Kidney (tissue), 14 donors: ENCODE measurements around the gene FNTB. TPM values are rescaled to one million over a fixed set of nuclear protein-coding genes. Genes with fewer than 3 reads are reported as not detected.

Experiments
- DNase-seq, 5 donors: peaks; one replicate each; pipeline ENCODE4 v3.0.0-alpha.2; 2013 to 2020
- FAIRE-seq: peaks from 2 replicates; lab custom pipeline; 2012; peaks lifted over from hg19 to GRCh38; lab: Jason Lieb, UNC
- H3K27ac ChIP-seq, 2 donors: one replicate each; pipeline ENCODE4 v1.7.0; 2013; ENCODE audit warnings: low read depth in 2 of 2, low read length in 2 of 2, inconsistent platforms in 1 of 2
- H3K27me3 ChIP-seq: one replicate; pipeline ENCODE4 v1.7.1; 2013; ENCODE audit warnings: low read length, inconsistent platforms; ENCODE audit not compliant: control insufficient read depth, insufficient read depth
- H3K36me3 ChIP-seq, 3 donors: one replicate each; pipeline versions ENCODE4 v1.7.0 to v1.7.1; 2013; ENCODE audit warnings: low read length in 3 of 3, control low read depth in 1 of 3, inconsistent platforms in 1 of 3; ENCODE audit not compliant: insufficient read depth in 3 of 3, control insufficient read depth in 2 of 3
- H3K4me1 ChIP-seq, 3 donors: one replicate each; pipeline versions ENCODE4 v1.7.0 to v1.7.1; 2013; ENCODE audit warnings: low read length in 3 of 3, inconsistent platforms in 1 of 3, low read depth in 1 of 3; ENCODE audit not compliant: control insufficient read depth in 2 of 3, insufficient read depth in 2 of 3
- H3K4me3 ChIP-seq, 3 donors: one replicate each; pipeline versions ENCODE4 v1.7.0 to v1.8.1; 2013; ENCODE audit warnings: low read length in 3 of 3, control low read depth in 1 of 3, inconsistent platforms in 1 of 3
- H3K9ac ChIP-seq, 3 donors: one replicate each; pipeline versions ENCODE4 v1.7.0 to v1.7.1; 2013; ENCODE audit warnings: low read length in 3 of 3, control low read depth in 1 of 3, inconsistent platforms in 1 of 3
- H3K9me3 ChIP-seq, 3 donors: one replicate each; pipeline versions ENCODE4 v1.7.0 to v1.7.1; 2013; ENCODE audit warnings: low read length in 3 of 3, control low read depth in 1 of 3, inconsistent platforms in 1 of 3; ENCODE audit not compliant: control insufficient read depth in 2 of 3, insufficient read depth in 1 of 3
- intact Hi-C: fragments of 100-400 bp; cut with DNase I; formaldehyde crosslinking; loops from one replicate; pipeline ENCODE4 v1.11.1; 2022
- polyA plus RNA-seq: library from polyadenylated mRNA; stranded (reverse); fragments of 350-450 nt; fragmentation: Illumina TruSeq; extraction: RNeasy Lipid Tissue Mini Kit (QIAGEN cat#74804); gene quantifications from one replicate; pipeline ENCODE4 v1.2.3, GENCODE V29; 2014; ENCODE audit warnings: low read depth, low replicate concordance; ENCODE audit not compliant: insufficient read depth
- total RNA-seq: library from RNA; stranded (reverse); fragmentation: NEBNext Ultra II Directional; extraction: Animal tissue kit (Norgen Biotek cat#: 25700); gene quantifications from one replicate; pipeline ENCODE4 v1.2.1, GENCODE V29; 2021
- TF ChIP-seq, protein P1 (sequence below): IDR thresholded peaks from 3 replicates; pipeline ENCODE4 v1.5.1; 2012; ENCODE audit warnings: mild to moderate bottlenecking, moderate library complexity, borderline replicate concordance; ENCODE audit not compliant: insufficient read depth; ENCODE audit errors: extremely low read depth
- donor health status: control.
- donor health status: control.
- donor health status: control.
- donor health status: control.
- donor health status: control.
- donor health status: DM: yes; HTN: yes; CAD: no.
- donor health status: Normal renal cell carcinoma (clear cell type).

FNTB gene
- total and polyA plus RNA-seq, 2 donors from 2014 or later: 13.6 to 15.0 TPM

GRCh38 chr14:65042296-65042695, 55.6 kb downstream of the FNTB start:
- Histone ChIP-seq H3K9me3 (no peaks in the 10 kb centered on the region), H3K36me3 (peaks cover 0 to 15% (median 11%) of the 10 kb centered on the region in 3 donors), H3K9ac (no peak overlapping the region), H3K4me1 (no peaks in the 10 kb centered on the region), H3K27me3 (no peaks in the 10 kb centered on the region), H3K4me3 (no peak overlapping the region), H3K27ac (no peak overlapping the region)
- TF ChIP-seq, protein P1, sequence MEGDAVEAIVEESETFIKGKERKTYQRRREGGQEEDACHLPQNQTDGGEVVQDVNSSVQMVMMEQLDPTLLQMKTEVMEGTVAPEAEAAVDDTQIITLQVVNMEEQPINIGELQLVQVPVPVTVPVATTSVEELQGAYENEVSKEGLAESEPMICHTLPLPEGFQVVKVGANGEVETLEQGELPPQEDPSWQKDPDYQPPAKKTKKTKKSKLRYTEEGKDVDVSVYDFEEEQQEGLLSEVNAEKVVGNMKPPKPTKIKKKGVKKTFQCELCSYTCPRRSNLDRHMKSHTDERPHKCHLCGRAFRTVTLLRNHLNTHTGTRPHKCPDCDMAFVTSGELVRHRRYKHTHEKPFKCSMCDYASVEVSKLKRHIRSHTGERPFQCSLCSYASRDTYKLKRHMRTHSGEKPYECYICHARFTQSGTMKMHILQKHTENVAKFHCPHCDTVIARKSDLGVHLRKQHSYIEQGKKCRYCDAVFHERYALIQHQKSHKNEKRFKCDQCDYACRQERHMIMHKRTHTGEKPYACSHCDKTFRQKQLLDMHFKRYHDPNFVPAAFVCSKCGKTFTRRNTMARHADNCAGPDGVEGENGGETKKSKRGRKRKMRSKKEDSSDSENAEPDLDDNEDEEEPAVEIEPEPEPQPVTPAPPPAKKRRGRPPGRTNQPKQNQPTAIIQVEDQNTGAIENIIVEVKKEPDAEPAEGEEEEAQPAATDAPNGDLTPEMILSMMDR: no peak
- intact Hi-C loops: no loop called here
- DNase-seq (no peak), FAIRE-seq (no peak)

DNA sequence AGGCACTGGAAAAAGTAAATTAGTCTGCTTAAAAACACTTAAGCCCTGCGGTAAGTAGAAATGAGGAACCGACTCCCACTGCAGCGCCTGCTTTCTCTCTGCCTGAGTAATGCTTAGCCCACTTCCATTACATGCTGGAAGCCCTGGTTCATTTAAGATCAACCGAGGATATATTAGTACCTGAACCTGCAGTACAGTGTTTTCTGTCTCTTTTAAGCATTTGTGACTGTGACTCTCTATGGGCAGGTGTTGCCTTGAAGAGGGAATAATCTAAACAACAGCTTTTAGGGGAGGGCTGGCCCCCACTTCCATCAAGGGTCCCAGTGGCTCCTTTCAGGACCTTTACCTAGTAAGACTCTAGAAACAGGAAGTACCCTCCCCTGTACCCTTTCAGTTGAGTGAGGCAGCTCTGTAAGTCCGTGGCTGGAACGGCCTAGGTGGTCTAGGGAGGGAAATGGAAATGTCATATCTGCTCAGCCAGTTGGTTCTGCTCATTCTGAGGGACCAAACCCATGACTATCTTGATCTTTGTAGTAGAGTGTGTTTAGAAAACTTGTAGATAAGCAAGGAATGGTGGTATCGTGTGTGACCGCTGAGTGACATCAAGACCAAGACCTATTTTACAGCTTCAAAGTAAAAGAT, 56.2 kb downstream of the FNTB start:
- TF ChIP-seq, protein P1: no peak
- Histone ChIP-seq H3K27me3 (no peaks in the 10 kb centered on the region), H3K4me1 (no peaks in the 10 kb centered on the region), H3K9ac (no peak overlapping the region), H3K9me3 (no peaks in the 10 kb centered on the region), H3K27ac (no peak overlapping the region), H3K36me3 (peaks cover 0 to 15% (median 11%) of the 10 kb centered on the region in 3 donors), H3K4me3 (no peak overlapping the region)
- intact Hi-C loops: no loop called here
- no peak for FAIRE-seq
- no peak for DNase-seq

DNA sequence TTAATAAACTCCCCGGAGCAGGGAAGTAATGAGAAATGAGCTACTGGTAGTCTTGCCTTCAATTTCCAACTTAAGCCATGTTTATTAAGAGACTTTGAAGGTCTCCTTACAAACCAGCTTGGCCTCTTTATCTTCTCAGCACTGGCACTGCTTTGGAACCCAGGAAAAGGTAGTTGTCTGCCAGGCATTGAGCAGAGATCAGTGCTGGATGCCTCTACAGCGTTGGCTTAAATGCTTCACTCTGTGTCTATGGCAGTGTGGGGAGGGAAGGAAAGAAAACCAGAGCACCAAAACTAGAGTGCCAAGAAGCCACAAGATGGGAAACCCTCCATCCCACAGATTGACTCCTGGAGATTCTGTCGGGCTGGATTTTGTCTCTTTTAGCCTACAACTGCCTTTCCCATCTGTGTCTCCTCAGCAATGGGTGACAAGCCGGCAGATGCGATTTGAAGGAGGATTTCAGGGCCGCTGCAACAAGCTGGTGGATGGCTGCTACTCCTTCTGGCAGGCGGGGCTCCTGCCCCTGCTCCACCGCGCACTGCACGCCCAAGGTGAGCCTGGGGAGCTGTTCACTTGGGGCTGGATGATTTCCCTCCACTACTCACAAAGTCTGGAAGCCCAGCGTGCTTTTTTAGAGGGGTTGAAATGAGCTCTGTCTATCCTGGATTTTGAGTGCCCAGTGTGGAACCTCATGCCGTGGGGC, 57.3 kb downstream of the FNTB start:
- no peak for FAIRE-seq
- DNase-seq: no peak
- TF ChIP-seq, protein P1: no peak
- no peaks in the 10 kb centered on the region for H3K4me1 ChIP-seq
- no peak overlapping the region for H3K4me3 ChIP-seq
- no peaks in the 10 kb centered on the region for H3K9me3 ChIP-seq
- no peak overlapping the region for H3K9ac ChIP-seq
- no peak overlapping the region for H3K27ac ChIP-seq
- peaks cover 0 to 15% (median 11%) of the 10 kb centered on the region in 3 donors for H3K36me3 ChIP-seq
- no peaks in the 10 kb centered on the region for H3K27me3 ChIP-seq
- intact Hi-C loops: no loop called here
